H1 (cell line): Measurements from ENCODE around the gene SLC6A8. TPM values are rescaled to one million over a fixed set of nuclear protein-coding genes. Genes with fewer than 3 reads are reported as not detected.
A peak's percentile ranks its signal among the peaks of the same experiment; 100 is the strongest.

ENCODE experiments used
- CTCF ChIA-PET: fragments of 300-600 bp; sonication (Branson Sonifier 250); formaldehyde crosslinking; loops from one replicate; lab custom pipeline; 2021; ENCODE audit not compliant: partially characterized antibody; lab: Charles Lee
- POLR2A ChIA-PET: fragments of 300-600 bp; sonication (Branson Sonifier 250); formaldehyde crosslinking; loops from one replicate; lab custom pipeline; 2021; ENCODE audit warnings: inconsistent platforms; ENCODE audit not compliant: partially characterized antibody; lab: Charles Lee
- DNase-seq, 2 experiments: peaks; one replicate each; pipeline versions ENCODE4 v3.0.0 to v3.0.0-alpha.2; 2010 to 2022; ENCODE audit warnings: low spot score in 2 of 2, low read depth in 1 of 2, mixed read lengths in 1 of 2
- FAIRE-seq: peaks from 2 replicates; lab custom pipeline; 2011; peaks lifted over from hg19 to GRCh38; lab: Jason Lieb, UNC
- H2AFZ ChIP-seq: 2 replicates; pipeline ENCODE4 v1.8.1; 2012; ENCODE audit warnings: low read length, inconsistent platforms
- H2AK5ac ChIP-seq: 2 replicates; pipeline ENCODE4 v1.6.1; 2013; ENCODE audit warnings: low read depth, low read length
- H2BK120ac ChIP-seq: replicated peaks from 2 replicates; pipeline ENCODE3; 2013; ENCODE audit warnings: low read depth, low read length, inconsistent platforms
- H2BK12ac ChIP-seq: 2 replicates; pipeline ENCODE4 v1.6.1; 2013; ENCODE audit warnings: low read depth, low read length
- H2BK15ac ChIP-seq: 2 replicates; pipeline ENCODE4 v1.6.1; 2013; ENCODE audit warnings: low read length
- H2BK20ac ChIP-seq: 2 replicates; pipeline ENCODE4 v1.6.1; 2013; ENCODE audit warnings: low read length
- H2BK5ac ChIP-seq: 2 replicates; pipeline ENCODE4 v1.6.1; 2013; ENCODE audit warnings: low read depth, low read length
- H3K14ac ChIP-seq: 2 replicates; pipeline ENCODE4 v1.6.1; 2013; ENCODE audit warnings: inconsistent platforms; ENCODE audit not compliant: insufficient read length
- H3K18ac ChIP-seq: 2 replicates; pipeline ENCODE4 v1.6.1; 2013; ENCODE audit warnings: low read length; ENCODE audit errors: extremely low read depth
- H3K23ac ChIP-seq: 2 replicates; pipeline ENCODE4 v1.6.1; 2013; ENCODE audit warnings: inconsistent platforms; ENCODE audit not compliant: insufficient read length
- H3K23me2 ChIP-seq: 2 replicates; pipeline ENCODE4 v1.6.1; 2013; ENCODE audit warnings: low read depth, low read length
- H3K27ac ChIP-seq: 2 replicates; pipeline ENCODE4 v1.6.1; 2011; ENCODE audit warnings: low read depth, low read length, inconsistent platforms
- H3K27me3 ChIP-seq, 4 experiments: replicated peaks in 1 of 4; 1 replicate in 1 of 4; 2 replicates in 3 of 4; pipeline versions ENCODE4 v1.6.1 to v1.8.1; 2011 to 2013; ENCODE audit warnings: low read length in 3 of 4, mild to moderate bottlenecking in 3 of 4, inconsistent platforms in 2 of 4, mixed read lengths in 2 of 4, moderate library complexity in 1 of 4; ENCODE audit not compliant: control insufficient read depth in 3 of 4, insufficient read depth in 3 of 4; ENCODE audit errors: extremely low read depth in 1 of 4
- H3K36me3 ChIP-seq, 4 experiments: 2 replicates each; pipeline versions ENCODE4 v1.6.1 to v1.8.1; 2011 to 2013; ENCODE audit warnings: mild to moderate bottlenecking in 4 of 4, low read length in 3 of 4, moderate library complexity in 2 of 4, control low read depth in 1 of 4, inconsistent platforms in 1 of 4; ENCODE audit not compliant: insufficient read depth in 4 of 4, control insufficient read depth in 2 of 4
- H3K4ac ChIP-seq: replicated peaks from 2 replicates; pipeline ENCODE3; 2013; ENCODE audit warnings: low read length, low read depth, mixed read lengths, inconsistent platforms; ENCODE audit not compliant: insufficient read length
- H3K4me1 ChIP-seq, 4 experiments: replicated peaks in 1 of 4; 1 replicate in 1 of 4; 2 replicates in 3 of 4; pipeline versions ENCODE4 v1.6.1 to v1.8.1; 2011 to 2013; ENCODE audit warnings: low read length in 3 of 4, inconsistent platforms in 2 of 4, mixed read lengths in 1 of 4; ENCODE audit not compliant: insufficient read depth in 4 of 4, control insufficient read depth in 3 of 4
- H3K4me2 ChIP-seq, 2 experiments: 2 replicates each; pipeline versions ENCODE4 v1.6.1 to v1.8.1; 2011 to 2013; ENCODE audit warnings: low read depth in 2 of 2, low read length in 2 of 2, control low read depth in 1 of 2, inconsistent platforms in 1 of 2, mild to moderate bottlenecking in 1 of 2; ENCODE audit not compliant: insufficient read depth in 1 of 2
- H3K4me3 ChIP-seq, 4 experiments: fragments of 200-600, 300-600 bp in 1 of 4; sonication (generic), shearing (Covaris generic), sonication (Bioruptor Twin) in 1 of 4; 2 replicates each; pipeline versions ENCODE4 v1.5.1 to v1.8.1; 2011 to 2016; ENCODE audit warnings: low read length in 4 of 4, low read depth in 3 of 4, control low read depth in 2 of 4, inconsistent platforms in 2 of 4, mild to moderate bottlenecking in 2 of 4, mixed read lengths in 1 of 4, moderate library complexity in 1 of 4; ENCODE audit not compliant: insufficient read depth in 2 of 4; ENCODE audit errors: extremely low read depth in 1 of 4
- H3K56ac ChIP-seq: replicated peaks from 2 replicates; pipeline ENCODE3; 2013; ENCODE audit warnings: low read depth, mild to moderate bottlenecking, mixed read lengths, low read length, inconsistent platforms; ENCODE audit not compliant: insufficient read length
- H3K79me1 ChIP-seq: 2 replicates; pipeline ENCODE4 v1.6.1; 2013; ENCODE audit warnings: low read depth, low read length, control low read depth
- H3K79me2 ChIP-seq, 2 experiments: 2 replicates each; pipeline versions ENCODE4 v1.6.1 to v1.8.1; 2012 to 2013; ENCODE audit warnings: low read length in 2 of 2, mild to moderate bottlenecking in 2 of 2, inconsistent platforms in 1 of 2; ENCODE audit not compliant: insufficient read depth in 2 of 2, control insufficient read depth in 1 of 2
- H3K9ac ChIP-seq, 4 experiments: replicated peaks in 1 of 4; 1 replicate in 1 of 4; 2 replicates in 3 of 4; pipeline versions ENCODE4 v1.6.1 to v1.8.1; 2011 to 2013; ENCODE audit warnings: low read depth in 3 of 4, low read length in 3 of 4, control low read depth in 2 of 4, mild to moderate bottlenecking in 2 of 4, moderate library complexity in 2 of 4, inconsistent platforms in 1 of 4; ENCODE audit errors: extremely low read depth in 1 of 4
- H3K9me3 ChIP-seq, 2 experiments: 2 replicates each; pipeline versions ENCODE4 v1.6.1 to v1.8.1; 2012 to 2013; ENCODE audit warnings: mild to moderate bottlenecking in 2 of 2, moderate library complexity in 2 of 2, control low read depth in 1 of 2, inconsistent platforms in 1 of 2, low read depth in 1 of 2, low read length in 1 of 2, mixed read lengths in 1 of 2; ENCODE audit not compliant: insufficient read depth in 2 of 2
- H4K20me1 ChIP-seq, 2 experiments: replicated peaks in 1 of 2; 2 replicates each; pipeline versions ENCODE3 to v1.8.1; 2011 to 2013; ENCODE audit warnings: inconsistent platforms in 2 of 2, low read length in 2 of 2, mild to moderate bottlenecking in 1 of 2; ENCODE audit not compliant: insufficient read depth in 2 of 2, control insufficient read depth in 1 of 2
- H4K5ac ChIP-seq: 2 replicates; pipeline ENCODE4 v1.6.1; 2013; ENCODE audit warnings: low read length, low read depth, mixed read lengths, inconsistent platforms; ENCODE audit not compliant: insufficient read length
- H4K8ac ChIP-seq: 2 replicates; pipeline ENCODE4 v1.8.0; 2013; ENCODE audit warnings: mild to moderate bottlenecking, moderate library complexity, low read length, inconsistent platforms; ENCODE audit not compliant: insufficient read depth; ENCODE audit errors: extremely low read depth
- H4K91ac ChIP-seq: replicated peaks from 2 replicates; pipeline ENCODE3; 2013; ENCODE audit warnings: low read length, mixed read lengths, inconsistent platforms; ENCODE audit not compliant: insufficient read length
- ASH2L ChIP-seq: fragments of 200-600, 300-600 bp; sonication (generic); IDR thresholded peaks from one replicate; pipeline ENCODE4 v1.7.1; 2017; ENCODE audit warnings: low read length
- BCL11A ChIP-seq, 2 experiments: IDR thresholded peaks; one replicate each; pipeline ENCODE4 v1.6.1; 2011; ENCODE audit warnings: low read depth in 2 of 2, low read length in 2 of 2, mild to moderate bottlenecking in 2 of 2
- CBX5 ChIP-seq: fragments of 300-800, 300-1000 bp; sonication (generic); IDR thresholded peaks from 2 replicates; pipeline ENCODE4 v1.7.1; 2016; ENCODE audit warnings: antibody characterized with exemption, low read length, low read depth
- CTBP2 ChIP-seq: IDR thresholded peaks from 2 replicates; pipeline ENCODE4 v1.7.0; 2011; ENCODE audit warnings: borderline replicate concordance, mild to moderate bottlenecking, moderate library complexity, mixed read lengths, low read length; ENCODE audit not compliant: insufficient read depth, insufficient read length
- EGR1 ChIP-seq: IDR thresholded peaks from 2 replicates; pipeline ENCODE4 v1.6.1; 2011; ENCODE audit warnings: low read depth, low read length, borderline replicate concordance
- RAD21 ChIP-seq, 2 experiments: IDR thresholded peaks in 1 of 2; conservative IDR thresholded peaks in 1 of 2; 2 replicates each; pipeline ENCODE4 v1.6.1; 2011; ENCODE audit warnings: low read depth in 2 of 2, low read length in 2 of 2, improper control_type of control experiment in 1 of 2, inconsistent platforms in 1 of 2, mild to moderate bottlenecking in 1 of 2, moderate library complexity in 1 of 2
- RBBP5 ChIP-seq: IDR thresholded peaks from 2 replicates; pipeline ENCODE4 v1.7.1; 2012; ENCODE audit warnings: low read depth, mild to moderate bottlenecking, inconsistent platforms, low read length, moderate library complexity, borderline replicate concordance
- RNF2 ChIP-seq: fragments of 200-900, 300-1000 bp; sonication (generic); IDR thresholded peaks from 2 replicates; pipeline ENCODE4 v1.7.1; 2016; ENCODE audit warnings: borderline replicate concordance, low read depth, mild to moderate bottlenecking, antibody characterized with exemption, low read length; ENCODE audit not compliant: poor library complexity, severe bottlenecking; ENCODE audit errors: missing control alignments
- SP1 ChIP-seq: IDR thresholded peaks from 2 replicates; pipeline ENCODE4 v1.6.1; 2011; ENCODE audit warnings: low read depth, low read length
- WGBS, 2 experiments: shearing (Covaris generic) in 1 of 2; methylation state at CpG; one replicate each; pipeline versions ENCODE4 v1.1.6 to v1.1.7; 2013 to 2015; ENCODE audit warnings: low lambda C conversion rate in 2 of 2, mixed read lengths in 2 of 2, inconsistent platforms in 1 of 2, low coverage in 1 of 2, missing lambda C conversion rate in 1 of 2; ENCODE audit not compliant: insufficient replicate concordance in 2 of 2, insufficient coverage in 1 of 2, insufficient read length in 1 of 2; ENCODE audit errors: extremely low coverage in 1 of 2, missing lambda C conversion rate in 1 of 2; 5-methylcytosine and 5-hydroxymethylcytosine counted together
- polyA plus RNA-seq, 7 experiments: library from polyadenylated mRNA; depleted of rRNA in 3 of 7; stranded (reverse) in 5 of 7; unstranded in 2 of 7; fragments of >200 nt in 5 of 7; fragments of 200-250 nt in 2 of 7; gene quantifications; 1 replicate in 5 of 7; 2 replicates in 1 of 7; 4 replicates in 1 of 7; pipeline versions ENCODE4 v1.2.1 to v1.2.3, GENCODE V29; 2011 to 2013; ENCODE audit warnings: missing spikeins in 2 of 7, mixed read lengths in 2 of 7
- total RNA-seq: library from RNA; stranded (reverse); fragmentation: NEBNext Ultra II Directional; extraction: Animal tissue kit (Norgen Biotek cat#: 25700); gene quantifications from 2 replicates; pipeline ENCODE4 v1.2.1, GENCODE V29; 2021
- TF ChIP-seq, protein P1 (sequence below), 3 experiments: IDR thresholded peaks; 1 replicate in 2 of 3; 2 replicates in 1 of 3; pipeline versions ENCODE4 v1.5.1 to v1.6.1; 2011; ENCODE audit warnings: low read length in 3 of 3, mild to moderate bottlenecking in 3 of 3, inconsistent platforms in 2 of 3, low read depth in 1 of 3, moderate library complexity in 1 of 3; ENCODE audit not compliant: insufficient read depth in 1 of 3; ENCODE audit errors: control extremely low read depth in 1 of 3

Gene SLC6A8
- total and polyA plus RNA-seq, 2 of the 8 experiments (the other 6 are each of a cell fraction or from before 2014, with no cell fraction given), result 87.7 to 94.7 TPM

DNA sequence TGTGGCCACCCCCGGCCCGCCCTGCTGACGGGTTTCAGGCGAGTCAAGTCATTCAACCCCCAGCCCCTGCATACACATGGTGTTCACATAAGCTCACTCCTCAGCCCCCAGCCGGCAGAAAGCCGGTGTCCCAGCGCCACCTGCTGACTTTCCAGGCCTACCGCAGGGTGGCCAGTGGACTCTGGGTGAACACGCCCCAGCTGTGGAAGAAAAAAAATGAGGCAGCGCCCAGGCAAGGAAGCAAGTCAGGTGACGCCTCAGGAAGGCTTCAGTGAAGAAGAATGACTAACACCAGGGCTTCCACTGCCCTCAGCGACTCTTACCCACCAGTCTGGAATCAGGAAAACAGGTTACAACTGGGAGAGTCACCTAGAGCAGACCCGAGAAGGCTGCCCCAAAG lies 20.7 kb downstream of the SLC6A8 start:
- Histone ChIP-seq H2BK120ac (no peak overlapping the region), H2BK12ac (no peak overlapping the region), H3K9me3 (no peaks in the 10 kb centered on the region), H4K5ac (no peak overlapping the region), H3K27ac (no peak overlapping the region), H2BK5ac (no peak overlapping the region), H3K36me3 (peaks cover 0 to 11% (median 6%) of the 10 kb centered on the region in 4 experiments; a peak in 6 of 8 replicates), H2AK5ac (no peak overlapping the region), H3K4me1 (peaks cover 0 to 2% (median 0%) of the 10 kb centered on the region in 4 experiments; a peak in 3 of 7 replicates), H3K4me2 (no peak overlapping the region), H3K23me2 (no peaks in the 10 kb centered on the region), H3K56ac (no peak overlapping the region), H4K91ac (no peak overlapping the region), H3K27me3 (no peaks in the 10 kb centered on the region), H4K8ac (no peak overlapping the region), H2AFZ (no peak overlapping the region), H3K14ac (no peak overlapping the region), H3K9ac (no peak overlapping the region), H2BK20ac (no peak overlapping the region), H4K20me1 (no peaks in the 10 kb centered on the region), H3K4me3 (no peak overlapping the region), H3K79me2 (no peaks in the 10 kb centered on the region), H3K18ac (no peak overlapping the region), H3K4ac (no peak overlapping the region), H2BK15ac (no peak overlapping the region), H3K79me1 (no peaks in the 10 kb centered on the region), H3K23ac (no peak overlapping the region)
- POLR2A ChIA-PET, result interaction anchor here (0.9 to 2.5 kb wide), 4 partner anchors 9 to 16 kb away, joined by 4 to 11 read pairs (median 6); no protein-coding TSS in a partner anchor
- peak in 1 of 2 experiments; percentile 67 for DNase-seq
- 51% methylated on average over 10 of the region's 13 CpGs; no CpG with 5 or more reads in 1 of the 2 experiments for WGBS, 2 experiments
- CTCF ChIA-PET, result interaction anchor here (0.8 to 3.6 kb wide), 17 partner anchors 8 to 169 kb away, joined by 3 to 10 read pairs (median 5); partner anchors contain the start of genes BCAP31 and SLC6A8
- FAIRE-seq, result no peak
- TF ChIP-seq EGR1 (no peak), CBX5 (no peak), RAD21 (IDR thresholded peaks at IDR 0.05 in 1 of 2, conservative IDR thresholded peaks at IDR 0.05 in 1 of 2; ENCODE audit: low read depth in 2 of 2, low read length in 2 of 2) (peak; percentile 52 to 70), CTBP2 (no peak), ASH2L (no peak), RNF2 (no peak), RBBP5 (no peak), BCL11A (IDR thresholded peaks at IDR 0.05; ENCODE audit: low read depth in 2 of 2, low read length in 2 of 2) (no peak), SP1 (no peak)
- TF ChIP-seq, protein P1, sequence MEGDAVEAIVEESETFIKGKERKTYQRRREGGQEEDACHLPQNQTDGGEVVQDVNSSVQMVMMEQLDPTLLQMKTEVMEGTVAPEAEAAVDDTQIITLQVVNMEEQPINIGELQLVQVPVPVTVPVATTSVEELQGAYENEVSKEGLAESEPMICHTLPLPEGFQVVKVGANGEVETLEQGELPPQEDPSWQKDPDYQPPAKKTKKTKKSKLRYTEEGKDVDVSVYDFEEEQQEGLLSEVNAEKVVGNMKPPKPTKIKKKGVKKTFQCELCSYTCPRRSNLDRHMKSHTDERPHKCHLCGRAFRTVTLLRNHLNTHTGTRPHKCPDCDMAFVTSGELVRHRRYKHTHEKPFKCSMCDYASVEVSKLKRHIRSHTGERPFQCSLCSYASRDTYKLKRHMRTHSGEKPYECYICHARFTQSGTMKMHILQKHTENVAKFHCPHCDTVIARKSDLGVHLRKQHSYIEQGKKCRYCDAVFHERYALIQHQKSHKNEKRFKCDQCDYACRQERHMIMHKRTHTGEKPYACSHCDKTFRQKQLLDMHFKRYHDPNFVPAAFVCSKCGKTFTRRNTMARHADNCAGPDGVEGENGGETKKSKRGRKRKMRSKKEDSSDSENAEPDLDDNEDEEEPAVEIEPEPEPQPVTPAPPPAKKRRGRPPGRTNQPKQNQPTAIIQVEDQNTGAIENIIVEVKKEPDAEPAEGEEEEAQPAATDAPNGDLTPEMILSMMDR (IDR thresholded peaks at IDR 0.05; ENCODE audit: control extremely low read depth in 1 of 3, insufficient read depth in 1 of 3, low read depth in 1 of 3, low read length in 3 of 3), result peak in 2 of 3 experiments; percentile 59 to 64; a peak in 3 of 4 replicates
